AG04449 (cell line): Measurements from ENCODE around the gene SUSD6.

Source experiments
- CTCF ChIA-PET: fragments of 350-600 bp; formaldehyde crosslinking; extraction: SDS; loops from one replicate; lab custom pipeline; 2021; ENCODE audit warnings: antibody characterized with exemption; lab: Yijun Ruan, JAX
- POLR2A ChIA-PET: fragments of 400-600, 350-600 bp; formaldehyde crosslinking; extraction: SDS; loops from one replicate; lab custom pipeline; 2020; ENCODE audit warnings: antibody characterized with exemption, inconsistent platforms; lab: Yijun Ruan, JAX
- DNase-seq: peaks from one replicate; pipeline ENCODE4 v3.0.0-alpha.2; 2010; ENCODE audit warnings: low read depth, low spot score
- H3K4me3 ChIP-seq: 2 replicates; pipeline ENCODE4 v1.5.1; 2011; ENCODE audit warnings: low read depth, mild to moderate bottlenecking, control low read depth, low read length
- TF ChIP-seq, protein P1 (sequence below): IDR thresholded peaks from one replicate; pipeline ENCODE4 v1.5.1; 2011; ENCODE audit warnings: mild to moderate bottlenecking, moderate library complexity, low read length, control low read depth, inconsistent platforms; ENCODE audit not compliant: insufficient read depth; ENCODE audit errors: missing control alignments

SUSD6 gene

DNA sequence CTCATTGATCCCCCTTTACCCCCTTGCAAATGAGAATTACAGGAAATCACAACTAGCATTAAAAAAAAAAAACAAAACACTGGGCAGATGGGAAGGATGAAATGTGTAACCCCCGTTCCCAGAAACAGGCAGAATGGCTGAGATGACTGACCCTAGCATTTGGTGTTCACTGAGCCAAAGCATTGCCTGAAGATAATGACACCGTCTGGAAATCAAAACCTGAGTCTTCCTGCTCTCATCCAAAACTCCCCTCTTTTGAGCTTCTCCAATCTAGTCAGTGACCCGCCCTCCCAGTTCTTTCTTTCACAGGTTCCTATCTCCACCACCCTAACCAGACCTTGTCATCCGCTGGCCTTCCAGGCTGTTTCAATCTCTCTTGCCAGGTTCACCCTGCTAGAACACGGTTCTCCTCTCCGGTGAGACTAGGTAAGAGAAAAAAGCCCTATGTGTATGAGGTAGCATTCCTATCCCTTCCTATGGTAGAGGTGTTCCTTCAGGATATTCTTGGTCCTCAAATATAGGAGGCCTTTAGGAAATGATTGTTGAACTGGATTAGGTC is 21.3 kb downstream of the SUSD6 start:
- DNase-seq: no peak
- ChIA-PET CTCF (interaction anchor here (1.5 kb wide), 1 partner anchor 95 kb away, joined by 5 read pairs; no protein-coding TSS in a partner anchor), POLR2A (no interaction called here)
- TF ChIP-seq, protein P1, sequence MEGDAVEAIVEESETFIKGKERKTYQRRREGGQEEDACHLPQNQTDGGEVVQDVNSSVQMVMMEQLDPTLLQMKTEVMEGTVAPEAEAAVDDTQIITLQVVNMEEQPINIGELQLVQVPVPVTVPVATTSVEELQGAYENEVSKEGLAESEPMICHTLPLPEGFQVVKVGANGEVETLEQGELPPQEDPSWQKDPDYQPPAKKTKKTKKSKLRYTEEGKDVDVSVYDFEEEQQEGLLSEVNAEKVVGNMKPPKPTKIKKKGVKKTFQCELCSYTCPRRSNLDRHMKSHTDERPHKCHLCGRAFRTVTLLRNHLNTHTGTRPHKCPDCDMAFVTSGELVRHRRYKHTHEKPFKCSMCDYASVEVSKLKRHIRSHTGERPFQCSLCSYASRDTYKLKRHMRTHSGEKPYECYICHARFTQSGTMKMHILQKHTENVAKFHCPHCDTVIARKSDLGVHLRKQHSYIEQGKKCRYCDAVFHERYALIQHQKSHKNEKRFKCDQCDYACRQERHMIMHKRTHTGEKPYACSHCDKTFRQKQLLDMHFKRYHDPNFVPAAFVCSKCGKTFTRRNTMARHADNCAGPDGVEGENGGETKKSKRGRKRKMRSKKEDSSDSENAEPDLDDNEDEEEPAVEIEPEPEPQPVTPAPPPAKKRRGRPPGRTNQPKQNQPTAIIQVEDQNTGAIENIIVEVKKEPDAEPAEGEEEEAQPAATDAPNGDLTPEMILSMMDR: no peak
- H3K4me3 ChIP-seq: no peak overlapping the region

DNA sequence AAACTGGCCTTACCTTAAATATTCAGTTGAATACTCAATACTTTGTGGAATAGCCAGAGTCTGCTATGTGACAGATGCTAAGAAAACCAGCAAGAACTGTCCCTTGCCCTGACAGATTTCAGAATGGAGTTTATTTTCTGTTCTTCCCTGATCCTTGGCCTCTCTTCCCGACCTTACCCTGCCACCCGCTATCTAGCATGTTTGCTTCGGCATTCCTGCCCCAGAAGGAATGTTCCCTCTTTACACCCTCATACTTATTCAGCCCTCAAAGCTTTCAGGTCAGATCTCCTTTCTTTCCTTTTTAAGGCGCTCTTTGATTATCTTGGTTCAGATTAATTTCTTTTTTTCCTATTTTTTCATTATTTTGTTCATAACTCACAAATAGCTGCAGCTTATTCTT is 21.8 kb downstream of the SUSD6 start:
- H3K4me3 ChIP-seq: no peak overlapping the region
- DNase-seq: no peak
- CTCF ChIA-PET: interaction anchor here (1.5 kb wide), 1 partner anchor 94 kb away, joined by 5 read pairs; no protein-coding TSS in a partner anchor
- TF ChIP-seq, protein P1: no peak
- POLR2A ChIA-PET: no interaction called here

DNA sequence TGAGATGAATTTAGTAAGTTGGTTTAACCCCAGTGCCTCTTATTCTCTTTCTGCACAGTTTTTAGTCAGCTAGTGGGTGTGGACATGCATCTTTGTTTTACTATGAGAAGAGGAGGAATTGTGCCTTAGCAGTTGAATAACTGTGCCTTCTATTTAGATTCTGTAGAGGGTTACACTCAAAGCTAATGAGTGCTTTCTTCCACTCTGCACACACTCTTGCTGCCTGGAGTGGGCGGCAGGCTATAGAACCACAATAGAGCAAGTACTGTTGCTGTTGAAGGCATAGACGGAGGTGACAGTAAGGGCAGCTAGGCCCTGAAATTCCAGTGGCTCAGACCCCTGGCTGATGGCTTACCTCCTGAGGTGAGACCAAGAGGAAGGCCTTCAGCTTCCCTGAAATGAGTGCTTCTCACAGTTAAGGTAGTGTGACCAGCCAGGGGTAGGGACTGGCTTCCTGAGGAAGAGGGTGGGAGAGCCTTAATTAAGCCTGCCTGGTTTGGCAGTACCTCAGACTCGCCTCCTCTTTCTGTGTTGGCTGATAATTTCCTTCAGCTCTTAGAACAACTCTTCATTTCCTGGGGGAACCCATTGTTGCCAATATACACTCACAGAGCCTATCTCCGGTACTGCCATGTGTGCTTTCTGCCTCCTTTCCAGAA is 24.7 kb downstream of the SUSD6 start:
- ChIA-PET CTCF (interaction anchor here (1.0 to 1.2 kb wide), 2 partner anchors 19 to 51 kb away, joined by 3 read pairs; no protein-coding TSS in a partner anchor), POLR2A (no interaction called here)

DNA sequence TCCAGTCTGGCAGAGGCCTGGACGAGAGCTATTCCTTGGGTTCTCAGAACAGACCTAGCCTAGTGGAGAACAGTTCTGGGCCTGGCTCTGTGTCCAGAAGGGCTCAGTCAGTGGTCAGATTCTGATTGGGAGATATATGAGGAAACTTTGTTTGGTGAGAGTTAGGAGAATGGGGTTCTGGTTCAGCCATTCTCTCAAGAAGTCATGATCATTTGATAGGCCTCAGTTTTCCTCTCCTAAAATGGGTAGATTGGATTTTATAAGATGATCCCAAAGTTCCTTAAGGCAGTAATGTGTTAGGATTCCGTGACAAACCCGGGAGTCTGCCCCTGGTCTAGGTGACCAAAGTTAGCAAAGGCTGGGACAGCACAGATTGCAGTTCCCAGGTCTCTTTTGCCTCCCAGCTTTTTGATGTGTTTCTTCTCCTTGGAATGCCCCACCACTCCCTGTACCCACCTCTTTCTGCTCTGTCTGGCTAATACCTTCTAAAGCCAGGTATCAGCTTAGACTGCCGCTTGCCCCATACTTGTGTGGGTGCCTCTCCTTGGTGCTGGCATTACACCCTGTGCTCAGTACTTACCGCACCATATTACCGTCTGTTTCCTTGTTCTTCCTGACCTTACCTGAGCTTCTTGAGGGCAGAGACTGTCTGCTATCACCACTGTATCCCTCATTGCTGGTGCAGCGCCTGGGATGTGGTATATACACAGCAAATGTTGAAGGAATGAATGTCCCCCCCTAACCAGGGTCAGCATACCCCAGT is 25.5 kb downstream of the SUSD6 start:
- H3K4me3 ChIP-seq: no peak overlapping the region
- DNase-seq: no peak
- TF ChIP-seq, protein P1: no peak
- POLR2A ChIA-PET: no interaction called here
- CTCF ChIA-PET: interaction anchor here (1.0 to 1.3 kb wide), 4 partner anchors 11 to 90 kb away, joined by 3 to 8 read pairs (median 3); no protein-coding TSS in a partner anchor

More for the DNA sequence above, 24.7 kb downstream of the SUSD6 start:
- no peak for DNase-seq
- TF ChIP-seq, protein P1: no peak
- no peak overlapping the region for H3K4me3 ChIP-seq

DNA sequence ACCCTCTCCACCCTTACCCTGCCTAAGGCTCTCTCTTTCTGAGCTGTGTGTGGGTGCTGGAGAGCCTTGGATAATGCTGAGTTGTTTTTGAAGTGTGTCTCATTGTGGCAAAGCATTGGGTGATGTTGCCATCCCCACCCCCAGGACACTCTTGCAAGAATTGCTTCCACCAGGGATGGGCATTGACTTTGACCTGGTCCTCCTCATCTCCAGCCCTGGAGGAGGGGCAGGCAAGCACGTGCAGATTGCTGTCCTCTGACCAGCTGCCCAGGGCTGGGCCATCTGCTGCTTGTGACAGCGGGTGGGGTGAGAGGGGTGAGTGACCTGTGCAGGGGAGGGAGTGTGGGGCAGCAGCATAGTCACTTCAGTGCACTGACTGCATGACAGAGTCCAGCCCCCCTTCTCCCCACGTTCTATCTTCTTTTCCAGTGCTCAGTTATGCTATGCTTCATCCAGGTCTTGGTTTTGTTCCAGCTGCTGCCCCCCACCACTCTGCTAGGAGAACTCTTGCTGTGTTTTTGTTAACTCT is 26.2 kb downstream of the SUSD6 start:
- no peak for DNase-seq
- TF ChIP-seq, protein P1: no peak
- CTCF ChIA-PET: interaction anchor here (1.1 to 1.3 kb wide), 2 partner anchors 11 to 90 kb away, joined by 3 to 8 read pairs; no protein-coding TSS in a partner anchor
- POLR2A ChIA-PET: interaction anchor here (1.0 kb wide), 1 partner anchor 11 kb away, joined by 4 read pairs; no protein-coding TSS in a partner anchor
- no peak overlapping the region for H3K4me3 ChIP-seq
